Measurements from ENCODE around the gene CD163.
"Not testable (repeated sequence)": the region's sequence is repeated elsewhere in the genome, so short reads cannot be mapped to it uniquely, and the experiment has no call there.

The CD163 gene

DNA sequence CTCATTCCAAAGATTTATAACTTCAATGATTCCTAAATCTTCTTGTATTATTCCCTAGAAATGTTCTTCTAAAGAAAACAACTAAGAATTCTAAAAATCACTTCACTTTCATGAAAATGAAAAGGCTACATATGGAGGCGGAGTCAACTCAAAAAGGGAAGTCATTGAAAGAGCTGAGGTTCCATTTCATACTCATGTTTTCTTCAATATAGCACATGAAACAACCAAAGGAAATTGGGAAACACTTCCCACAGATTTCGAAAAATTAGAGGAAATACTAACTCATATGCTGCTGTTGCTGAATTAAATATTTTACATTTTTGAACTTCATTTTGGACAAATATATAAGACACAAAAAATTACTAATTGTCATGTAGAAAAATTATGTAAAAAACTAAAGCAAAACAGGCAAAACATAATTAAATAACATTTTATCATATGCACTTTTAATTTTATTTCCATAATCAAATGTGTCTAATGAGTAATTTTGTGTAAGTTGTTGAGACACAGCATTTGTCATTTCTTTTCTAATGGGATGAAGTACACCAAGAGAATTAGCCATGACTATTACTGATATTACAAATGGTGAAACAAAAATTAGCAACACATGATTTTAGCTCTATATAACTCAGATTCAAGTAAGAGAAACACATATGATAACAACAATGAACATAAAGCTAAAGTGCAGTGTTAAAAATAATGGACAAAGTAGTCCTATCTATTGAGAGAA is at the start of gene CD163:
TSS of gene CD163 (minus strand) at position 92 of the 730 bp plus-strand sequence. CDS start at position 5, 87 bp downstream.
- no peak for TF ChIP-seq CTCF (IDR thresholded peaks at IDR 0.05; ENCODE audit: insufficient read depth, low read depth, low read length, missing control alignments)
- no peak within 1 kb of the TSS for H3K4me3 ChIP-seq (ENCODE audit: low read depth, low read length)
- DNase-seq (ENCODE audit: low read depth): no peak

DNA sequence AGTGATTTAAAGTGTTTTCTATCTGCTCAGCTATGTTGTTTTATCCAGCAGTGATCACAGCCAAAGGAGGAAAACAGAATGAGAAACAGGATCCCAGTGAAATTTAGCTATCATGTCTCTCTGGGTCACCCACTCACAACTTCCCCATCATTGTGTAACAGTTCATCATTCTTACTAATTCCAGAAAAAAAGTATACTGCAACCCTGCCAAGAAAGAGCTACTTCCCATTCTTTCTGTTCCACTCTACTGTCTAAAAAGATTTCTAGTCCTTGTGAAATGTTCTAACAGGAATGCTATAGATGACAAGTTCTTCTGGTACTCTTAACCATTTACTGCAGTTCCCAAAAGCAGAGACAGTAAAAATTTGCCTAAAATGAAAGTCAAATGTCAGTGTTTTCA is 39.2 kb upstream of the CD163 start:
- no peak for DNase-seq (ENCODE audit: low read depth)
- TF ChIP-seq CTCF (IDR thresholded peaks at IDR 0.05; ENCODE audit: insufficient read depth, low read depth, low read length, missing control alignments): no peak

DNA sequence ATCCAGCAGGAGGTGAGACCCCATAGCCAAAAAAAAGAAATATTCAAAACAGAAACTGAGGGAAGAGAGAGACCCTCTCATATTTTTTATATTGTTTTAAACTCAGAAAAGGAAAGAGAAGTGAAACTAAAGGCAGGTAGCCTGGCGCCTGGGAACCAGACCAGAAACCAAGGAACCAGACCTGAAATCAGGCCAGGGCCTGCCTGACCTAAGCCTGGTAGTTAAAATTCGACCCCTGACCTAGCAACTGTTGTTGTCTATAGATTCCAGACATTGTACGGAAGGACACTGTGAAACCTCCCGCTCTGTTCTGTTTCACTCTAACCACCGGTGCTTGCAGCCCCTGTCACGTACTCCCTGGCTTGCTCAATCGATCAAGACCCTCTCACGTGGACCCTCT is 38.5 kb upstream of the CD163 start:
- no peak overlapping the region for H3K4me3 ChIP-seq (ENCODE audit: low read depth, low read length)
- TF ChIP-seq CTCF (IDR thresholded peaks at IDR 0.05; ENCODE audit: insufficient read depth, low read depth, low read length, missing control alignments): no peak
- DNase-seq (ENCODE audit: low read depth): no peak

More for the DNA sequence above, 39.2 kb upstream of the CD163 start:
- no peak overlapping the region for H3K4me3 ChIP-seq (ENCODE audit: low read depth, low read length)

- no peak for DNase-seq (ENCODE audit: low read depth)
- TF ChIP-seq CTCF (IDR thresholded peaks at IDR 0.05; ENCODE audit: insufficient read depth, low read depth, low read length, missing control alignments): no peak
- H3K4me3 ChIP-seq (ENCODE audit: low read depth, low read length): no peak overlapping the region
These were observed 10.8 kb upstream of the CD163 start for GRCh38 chr12:7514416-7514815.

DNA sequence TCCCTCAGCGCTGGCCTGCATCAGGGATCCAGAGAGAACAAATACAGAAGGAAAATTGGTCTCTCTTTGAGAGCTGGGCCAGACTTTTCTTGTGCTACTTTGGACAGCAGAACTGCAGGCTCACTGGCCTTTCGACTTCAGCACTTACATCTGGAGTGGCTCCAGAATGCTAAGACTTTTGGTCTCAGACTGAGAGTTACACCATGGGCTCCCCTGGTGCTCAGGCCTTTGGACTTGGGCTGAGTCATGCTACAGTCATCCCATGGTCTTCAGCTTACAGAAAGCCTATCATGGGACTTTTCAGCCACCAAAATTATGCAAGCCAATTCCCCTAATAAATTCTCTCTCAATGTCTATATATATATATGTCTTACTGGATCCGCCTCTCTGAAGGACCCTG is 9.0 kb upstream of the CD163 start:
- no peak for TF ChIP-seq CTCF (IDR thresholded peaks at IDR 0.05; ENCODE audit: insufficient read depth, low read depth, low read length, missing control alignments)
- H3K4me3 ChIP-seq (ENCODE audit: low read depth, low read length): no peak overlapping the region
- no peak for DNase-seq (ENCODE audit: low read depth)

DNA sequence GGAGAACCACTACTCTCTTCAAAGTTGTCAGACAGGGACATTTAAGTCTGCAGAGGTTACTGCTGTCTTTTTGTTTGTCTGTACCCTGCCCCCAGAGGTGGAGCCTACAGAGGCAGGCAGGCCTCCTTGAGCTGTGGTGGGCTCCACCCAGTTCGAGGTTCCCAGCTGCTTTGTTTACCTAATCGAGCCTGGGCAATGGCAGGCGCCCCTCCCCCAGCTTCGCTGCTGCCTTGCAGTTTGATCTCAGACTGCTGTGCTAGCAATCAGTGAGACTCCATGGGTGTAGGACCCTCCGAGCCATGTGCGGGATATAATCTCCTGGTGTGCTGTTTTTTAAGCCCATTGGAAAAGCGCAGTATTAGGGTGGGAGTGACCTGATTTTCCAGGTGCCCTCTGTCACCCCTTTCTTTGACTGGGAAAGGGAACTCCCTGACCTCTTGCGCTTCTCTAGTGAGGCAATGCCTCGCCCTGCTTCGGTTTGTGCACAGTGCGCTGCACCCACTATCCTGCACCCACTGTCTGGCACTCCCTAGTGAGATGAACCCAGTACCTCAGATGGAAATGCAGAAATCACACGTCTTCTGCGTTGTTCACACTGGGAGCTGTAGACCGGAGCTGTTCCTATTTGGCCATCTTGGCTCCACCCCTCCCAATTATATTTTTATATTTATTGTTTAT is 6.4 kb upstream of the CD163 start:
- not testable (repeated sequence) for H3K4me3 ChIP-seq (ENCODE audit: low read depth, low read length); DNase-seq (ENCODE audit: low read depth)

DNA sequence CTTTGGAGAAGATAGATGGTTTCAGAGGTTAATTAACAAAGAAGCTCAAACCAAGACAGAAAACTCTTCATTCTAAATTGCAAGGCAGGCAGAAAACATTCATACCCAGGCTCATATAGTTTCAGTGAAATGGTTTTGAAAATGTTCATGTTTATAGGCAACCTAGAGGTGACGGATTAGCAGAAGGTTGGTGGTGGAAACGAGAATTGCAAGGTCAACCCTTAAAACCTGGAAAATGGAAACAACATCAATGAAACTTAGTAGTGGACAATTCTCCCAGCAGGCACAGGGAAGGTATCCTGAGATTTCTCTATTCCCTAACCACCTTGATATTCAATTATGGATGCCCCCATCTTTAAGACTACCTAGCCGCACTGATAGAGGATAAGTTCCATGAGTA is 965 bp downstream of the CD163 start:
- TF ChIP-seq CTCF (IDR thresholded peaks at IDR 0.05; ENCODE audit: insufficient read depth, low read depth, low read length, missing control alignments): no peak
- no peak for DNase-seq (ENCODE audit: low read depth)
- H3K4me3 ChIP-seq (ENCODE audit: low read depth, low read length): no peak overlapping the region

Data from GM12865 (cell line).